ENCODE data around the gene SPATA25.

- TF ChIP-seq CTCF (IDR thresholded peaks at IDR 0.05; ENCODE audit: low read depth, low read length) = no peak
- TF ChIP-seq EZH2phosphoT487 (IDR thresholded peaks at IDR 0.05; ENCODE audit: low read depth) = no peak
Measured at GRCh38 chr20:45840700-45841198, 46.7 kb downstream of the SPATA25 start.

Data from OCI-LY3 (cell line).